Measurements from ENCODE around the gene SV2A. TPM values are rescaled to one million over a fixed set of nuclear protein-coding genes. Genes with fewer than 3 reads are reported as not detected.

The SV2A gene
- total RNA-seq, 1 experiment from 2014 or later = 33.1 TPM

DNA sequence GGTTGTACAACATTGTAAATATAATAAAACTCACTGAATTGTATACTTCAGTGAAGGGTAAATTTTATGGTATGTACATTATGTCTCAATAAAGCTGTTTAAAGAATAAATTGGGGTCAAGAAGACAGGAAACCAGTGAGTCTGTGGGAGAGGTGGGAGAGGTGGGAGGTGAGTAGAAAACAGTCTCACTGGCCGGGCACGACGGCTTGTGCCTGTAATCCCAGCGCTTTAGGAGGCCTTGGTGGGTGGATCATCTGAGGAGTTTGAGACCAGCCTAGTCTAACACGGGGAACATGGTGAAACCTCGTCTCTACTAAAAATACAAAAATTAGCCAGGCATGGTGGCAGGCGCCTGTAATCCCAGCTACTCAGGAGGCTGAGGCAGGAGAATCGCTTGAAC, 14.8 kb upstream of the SV2A start:
- ChIA-PET CTCF (no interaction called here), POLR2A (ENCODE audit: low non-redundant PET) (no interaction called here)
- BruUV-seq (replicated peaks) = no TSS peak
- peaks cover 10% of the 10 kb centered on the region for H3K4me1 ChIP-seq (ENCODE audit: insufficient read depth, low read length, poor library complexity, severe bottlenecking)
- H3K27ac ChIP-seq (ENCODE audit: low read depth, low read length, poor library complexity, severe bottlenecking) = no peak overlapping the region
- intact Hi-C loops (cut with micrococcal nuclease; ENCODE audit: unreplicated experiment) = no loop called here
- H3K9me3 ChIP-seq (ENCODE audit: low read depth, low read length, poor library complexity, severe bottlenecking) = no peaks in the 10 kb centered on the region
- H3K27me3 ChIP-seq (replicated peaks; ENCODE audit: insufficient read depth, low read depth, low read length, poor library complexity) = no peaks in the 10 kb centered on the region
- DNase-seq (ENCODE audit: low spot score) = no peak
- no peaks in the 10 kb centered on the region for H3K36me3 ChIP-seq (ENCODE audit: insufficient read depth, low read length, poor library complexity, severe bottlenecking)
- TF ChIP-seq, protein P1, sequence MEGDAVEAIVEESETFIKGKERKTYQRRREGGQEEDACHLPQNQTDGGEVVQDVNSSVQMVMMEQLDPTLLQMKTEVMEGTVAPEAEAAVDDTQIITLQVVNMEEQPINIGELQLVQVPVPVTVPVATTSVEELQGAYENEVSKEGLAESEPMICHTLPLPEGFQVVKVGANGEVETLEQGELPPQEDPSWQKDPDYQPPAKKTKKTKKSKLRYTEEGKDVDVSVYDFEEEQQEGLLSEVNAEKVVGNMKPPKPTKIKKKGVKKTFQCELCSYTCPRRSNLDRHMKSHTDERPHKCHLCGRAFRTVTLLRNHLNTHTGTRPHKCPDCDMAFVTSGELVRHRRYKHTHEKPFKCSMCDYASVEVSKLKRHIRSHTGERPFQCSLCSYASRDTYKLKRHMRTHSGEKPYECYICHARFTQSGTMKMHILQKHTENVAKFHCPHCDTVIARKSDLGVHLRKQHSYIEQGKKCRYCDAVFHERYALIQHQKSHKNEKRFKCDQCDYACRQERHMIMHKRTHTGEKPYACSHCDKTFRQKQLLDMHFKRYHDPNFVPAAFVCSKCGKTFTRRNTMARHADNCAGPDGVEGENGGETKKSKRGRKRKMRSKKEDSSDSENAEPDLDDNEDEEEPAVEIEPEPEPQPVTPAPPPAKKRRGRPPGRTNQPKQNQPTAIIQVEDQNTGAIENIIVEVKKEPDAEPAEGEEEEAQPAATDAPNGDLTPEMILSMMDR (conservative IDR thresholded peaks at IDR 0.05; ENCODE audit: low read depth, low read length) = no peak
- no peak for TF ChIP-seq EZH2 (IDR thresholded peaks at IDR 0.05; ENCODE audit: borderline replicate concordance, low read depth, low read length, poor library complexity, severe bottlenecking)
- no peak overlapping the region for H3K4me3 ChIP-seq (ENCODE audit: low read depth, low read length, poor library complexity, severe bottlenecking)

DNA sequence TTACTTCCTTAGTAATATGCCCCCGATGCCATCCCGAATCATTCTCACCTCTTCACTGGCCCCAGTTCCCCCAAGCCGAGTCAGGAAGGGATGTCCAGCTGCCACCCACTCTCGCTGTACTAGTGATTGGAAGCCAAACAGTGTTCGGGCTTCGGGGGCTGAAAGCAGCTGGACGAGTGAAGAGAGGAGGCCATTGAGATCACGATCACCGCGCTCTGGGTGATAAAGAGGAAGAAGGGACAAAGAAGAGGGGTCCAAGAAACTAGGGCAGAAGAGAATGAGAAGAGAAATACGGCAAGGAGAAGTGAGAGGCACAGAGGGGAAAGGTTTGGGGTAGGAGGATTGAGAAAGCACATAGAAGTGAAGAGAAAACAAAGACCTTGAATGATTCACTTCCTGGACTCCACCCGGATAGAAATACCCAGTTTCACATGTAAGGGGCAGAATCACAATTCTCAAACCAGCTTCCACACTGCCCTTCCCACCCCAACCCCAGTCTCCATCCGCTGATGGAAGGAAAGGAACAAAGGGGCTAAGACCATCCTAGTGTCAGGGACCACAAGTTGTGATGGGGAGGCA, 13.7 kb upstream of the SV2A start:
- CTCF ChIA-PET = no interaction called here
- H3K36me3 ChIP-seq (ENCODE audit: insufficient read depth, low read length, poor library complexity, severe bottlenecking) = peaks cover 6% of the 10 kb centered on the region
- H3K4me1 ChIP-seq (ENCODE audit: insufficient read depth, low read length, poor library complexity, severe bottlenecking) = peaks cover 12% of the 10 kb centered on the region
- POLR2A ChIA-PET (ENCODE audit: low non-redundant PET) = no interaction called here
- H3K9me3 ChIP-seq (ENCODE audit: low read depth, low read length, poor library complexity, severe bottlenecking) = no peaks in the 10 kb centered on the region
- no peak for TF ChIP-seq EZH2 (IDR thresholded peaks at IDR 0.05; ENCODE audit: borderline replicate concordance, low read depth, low read length, poor library complexity, severe bottlenecking)
- TF ChIP-seq, protein P1 (conservative IDR thresholded peaks at IDR 0.05; ENCODE audit: low read depth, low read length) = no peak
- no TSS peak for BruUV-seq (replicated peaks)
- intact Hi-C loops (cut with micrococcal nuclease; ENCODE audit: unreplicated experiment) = no loop called here
- DNase-seq (ENCODE audit: low spot score) = no peak
- no peak overlapping the region for H3K27ac ChIP-seq (ENCODE audit: low read depth, low read length, poor library complexity, severe bottlenecking)
- no peaks in the 10 kb centered on the region for H3K27me3 ChIP-seq (replicated peaks; ENCODE audit: insufficient read depth, low read depth, low read length, poor library complexity)
- no peak overlapping the region for H3K4me3 ChIP-seq (ENCODE audit: low read depth, low read length, poor library complexity, severe bottlenecking)

DNA sequence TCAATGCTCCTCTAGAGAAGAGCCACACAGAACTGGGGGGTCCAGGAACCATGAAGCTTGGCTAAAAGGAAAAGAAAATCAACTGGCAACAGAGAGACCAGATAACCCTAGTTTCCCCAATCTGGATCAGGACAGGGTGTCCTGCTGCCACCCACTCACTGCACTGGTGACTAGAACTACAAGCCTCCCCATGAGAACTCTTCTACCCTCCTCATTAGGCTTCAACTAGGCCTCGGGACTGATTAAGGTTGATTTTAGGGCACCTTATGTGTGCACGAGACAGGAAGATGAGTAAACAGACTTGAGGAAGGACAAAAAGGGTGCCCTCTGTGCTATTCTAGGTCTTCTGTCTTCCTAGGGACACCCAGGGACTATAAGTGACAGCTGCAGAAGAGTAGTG, 12.2 kb upstream of the SV2A start:
- POLR2A ChIA-PET (ENCODE audit: low non-redundant PET) = no interaction called here
- Histone ChIP-seq H3K4me3 (ENCODE audit: low read depth, low read length, poor library complexity, severe bottlenecking) (no peak overlapping the region), H3K9me3 (ENCODE audit: low read depth, low read length, poor library complexity, severe bottlenecking) (no peaks in the 10 kb centered on the region), H3K4me1 (ENCODE audit: insufficient read depth, low read length, poor library complexity, severe bottlenecking) (peaks cover 22% of the 10 kb centered on the region), H3K27ac (ENCODE audit: low read depth, low read length, poor library complexity, severe bottlenecking) (no peak overlapping the region), H3K36me3 (ENCODE audit: insufficient read depth, low read length, poor library complexity, severe bottlenecking) (peaks cover 21% of the 10 kb centered on the region), H3K27me3 (replicated peaks; ENCODE audit: insufficient read depth, low read depth, low read length, poor library complexity) (no peaks in the 10 kb centered on the region)
- no TSS peak for BruUV-seq (replicated peaks)
- DNase-seq (ENCODE audit: low spot score) = no peak
- intact Hi-C loops (cut with micrococcal nuclease; ENCODE audit: unreplicated experiment) = no loop called here
- CTCF ChIA-PET = no interaction called here
- no peak for TF ChIP-seq EZH2 (IDR thresholded peaks at IDR 0.05; ENCODE audit: borderline replicate concordance, low read depth, low read length, poor library complexity, severe bottlenecking)
- TF ChIP-seq, protein P1 (conservative IDR thresholded peaks at IDR 0.05; ENCODE audit: low read depth, low read length) = no peak
